Upper lobe of left lung (tissue), 6 donors: ENCODE results near the gene FOXP1. TPM values are rescaled to one million over a fixed set of nuclear protein-coding genes. Genes with fewer than 3 reads are reported as not detected.
A peak's percentile ranks its signal among the peaks of the same experiment; 100 is the strongest.

Experiments used
- ATAC-seq, 2 donors: fragments of 200-7000 bp; cut with Tn5 transposase; one replicate each; pipeline ENCODE4 v1.9.1; 2022; ENCODE audit warnings: mild to moderate bottlenecking in 2 of 2, moderate library complexity in 2 of 2; ENCODE audit not compliant: low FRiP score in 2 of 2
- DNase-seq, 2 donors: peaks; one replicate each; pipeline ENCODE4 v3.0.0-alpha.2; 2019 to 2020
- H3K27ac ChIP-seq, 4 donors: fragments of 200-600 bp; sonication (generic); one replicate each; pipeline ENCODE4 v1.5.1; 2016 to 2019
- H3K27me3 ChIP-seq, 4 donors: fragments of 200-600 bp; sonication (generic); one replicate each; pipeline ENCODE4 v1.5.1; 2017 to 2019
- H3K36me3 ChIP-seq, 4 donors: fragments of 200-600 bp; sonication (generic); one replicate each; pipeline ENCODE4 v1.5.1; 2016 to 2019
- H3K4me1 ChIP-seq, 4 donors: fragments of 200-600 bp; sonication (generic); one replicate each; pipeline ENCODE4 v1.5.1; 2018 to 2019
- H3K4me3 ChIP-seq, 4 donors: fragments of 200-600 bp; sonication (generic); one replicate each; pipeline ENCODE4 v1.5.1; 2017 to 2019; ENCODE audit warnings: mild to moderate bottlenecking in 2 of 4, moderate library complexity in 1 of 4
- H3K9me3 ChIP-seq, 4 donors: fragments of 200-600 bp; sonication (generic); one replicate each; pipeline ENCODE4 v1.5.1; 2018 to 2019
- EP300 ChIP-seq, 4 donors: sonication (generic); formaldehyde crosslinking; IDR thresholded peaks; one replicate each; pipeline ENCODE4 v1.5.1; 2017; ENCODE audit warnings: antibody characterized with exemption in 4 of 4, control low read depth in 2 of 4
- POLR2A ChIP-seq, 4 donors: fragments of 450-650 bp; IDR thresholded peaks; one replicate each; pipeline ENCODE4 v1.5.1; 2016 to 2017; ENCODE audit warnings: antibody characterized with exemption in 4 of 4, mild to moderate bottlenecking in 2 of 4
- POLR2AphosphoS5 ChIP-seq, 2 donors: sonication (generic); formaldehyde crosslinking; IDR thresholded peaks; one replicate each; pipeline ENCODE4 v1.5.1; 2017; ENCODE audit warnings: antibody characterized with exemption in 2 of 2
- WGBS, 2 donors: methylation state at CpG; one replicate each; pipeline ENCODE4 v1.1.5; 2017 to 2018; 5-methylcytosine and 5-hydroxymethylcytosine counted together
- total RNA-seq, 6 donors: library from RNA; depleted of rRNA in 4 of 6; stranded (reverse); fragments of >200 nt in 4 of 6; gene quantifications; one replicate each; pipeline versions ENCODE4 v1.1.0 to v1.2.1, GENCODE V29; 2016 to 2021
- TF ChIP-seq, protein P1 (sequence below), 6 experiments: fragments of 450-650 bp in 4 of 6; fragments of 200-600 bp in 2 of 6; sonication (generic) in 2 of 6; IDR thresholded peaks; one replicate each; pipeline ENCODE4 v1.5.1; 2016 to 2019; ENCODE audit warnings: antibody characterized with exemption in 6 of 6
- donor health status: DM: no; HTN: no; CAD: no; lungs with moderate emphysema.
- donor health status: DM: no; HTN: yes; CAD: no; lungs with severe emphysema.

FOXP1 gene
- total RNA-seq, 6 donors from 2014 or later: 103 to 248 (median 134) TPM

DNA sequence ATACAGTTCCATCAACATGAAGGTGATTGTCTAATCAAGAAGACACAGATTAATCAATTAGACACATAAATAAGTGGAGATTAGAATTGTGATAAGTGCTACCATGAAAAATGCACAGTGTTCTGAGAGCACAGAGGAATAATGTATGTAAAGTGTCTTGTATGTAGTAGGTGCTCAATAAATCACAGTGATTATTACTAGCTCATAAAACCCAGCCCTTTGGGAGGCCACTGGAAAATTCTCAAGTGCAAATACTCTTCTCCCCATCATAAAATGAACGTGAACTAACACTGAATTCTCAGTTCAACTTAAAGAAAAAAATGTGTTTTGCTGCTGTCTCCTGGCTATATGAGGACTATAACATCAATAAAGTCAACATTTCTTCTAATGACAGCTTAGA is 368.2 kb downstream of the FOXP1 start:
- ATAC-seq (no peak), DNase-seq (no peak)
- TF ChIP-seq POLR2AphosphoS5 (IDR thresholded peaks at IDR 0.05): no peak
- TF ChIP-seq POLR2A (IDR thresholded peaks at IDR 0.05): no peak
- no peak for TF ChIP-seq EP300 (IDR thresholded peaks at IDR 0.05)
- TF ChIP-seq, protein P1, sequence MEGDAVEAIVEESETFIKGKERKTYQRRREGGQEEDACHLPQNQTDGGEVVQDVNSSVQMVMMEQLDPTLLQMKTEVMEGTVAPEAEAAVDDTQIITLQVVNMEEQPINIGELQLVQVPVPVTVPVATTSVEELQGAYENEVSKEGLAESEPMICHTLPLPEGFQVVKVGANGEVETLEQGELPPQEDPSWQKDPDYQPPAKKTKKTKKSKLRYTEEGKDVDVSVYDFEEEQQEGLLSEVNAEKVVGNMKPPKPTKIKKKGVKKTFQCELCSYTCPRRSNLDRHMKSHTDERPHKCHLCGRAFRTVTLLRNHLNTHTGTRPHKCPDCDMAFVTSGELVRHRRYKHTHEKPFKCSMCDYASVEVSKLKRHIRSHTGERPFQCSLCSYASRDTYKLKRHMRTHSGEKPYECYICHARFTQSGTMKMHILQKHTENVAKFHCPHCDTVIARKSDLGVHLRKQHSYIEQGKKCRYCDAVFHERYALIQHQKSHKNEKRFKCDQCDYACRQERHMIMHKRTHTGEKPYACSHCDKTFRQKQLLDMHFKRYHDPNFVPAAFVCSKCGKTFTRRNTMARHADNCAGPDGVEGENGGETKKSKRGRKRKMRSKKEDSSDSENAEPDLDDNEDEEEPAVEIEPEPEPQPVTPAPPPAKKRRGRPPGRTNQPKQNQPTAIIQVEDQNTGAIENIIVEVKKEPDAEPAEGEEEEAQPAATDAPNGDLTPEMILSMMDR (IDR thresholded peaks at IDR 0.05): no peak
- H3K36me3 ChIP-seq: no peaks in the 10 kb centered on the region
- no peak overlapping the region for H3K4me3 ChIP-seq
- H3K27ac ChIP-seq: no peak overlapping the region
- no peaks in the 10 kb centered on the region for H3K9me3 ChIP-seq
- H3K27me3 ChIP-seq: no peaks in the 10 kb centered on the region
- H3K4me1 ChIP-seq: peaks cover 0 to 12% (median 9%) of the 10 kb centered on the region in 4 donors
- WGBS, 2 donors: 69 to 91% methylated on average over 1 of the region's 1 CpG

DNA sequence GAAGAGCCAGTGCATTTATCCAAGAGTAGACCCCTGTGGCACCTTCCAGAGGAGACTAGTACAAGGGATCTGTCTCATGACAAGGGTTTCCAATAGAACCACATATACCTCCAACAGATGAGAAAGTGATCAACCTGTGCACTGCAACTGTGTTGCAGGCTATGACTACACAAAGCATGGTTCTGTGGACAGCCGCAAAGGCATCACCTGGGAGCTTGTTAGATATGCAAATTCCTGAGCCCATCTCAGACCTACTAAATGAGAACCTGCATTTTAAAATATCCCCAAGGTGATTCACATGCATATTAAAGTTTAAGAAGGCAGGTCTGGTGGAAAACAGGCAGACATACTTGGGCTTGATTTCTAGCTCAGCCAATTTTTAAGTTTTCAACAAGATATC is 368.7 kb downstream of the FOXP1 start:
- no peaks in the 10 kb centered on the region for H3K9me3 ChIP-seq
- TF ChIP-seq, protein P1 (IDR thresholded peaks at IDR 0.05): no peak
- TF ChIP-seq POLR2A (IDR thresholded peaks at IDR 0.05) (no peak), POLR2AphosphoS5 (IDR thresholded peaks at IDR 0.05) (no peak), EP300 (IDR thresholded peaks at IDR 0.05) (no peak)
- peaks cover 5 to 18% (median 14%) of the 10 kb centered on the region in 4 donors for H3K4me1 ChIP-seq
- H3K27me3 ChIP-seq: no peaks in the 10 kb centered on the region
- H3K27ac ChIP-seq: no peak overlapping the region
- H3K4me3 ChIP-seq: no peak overlapping the region
- no peaks in the 10 kb centered on the region for H3K36me3 ChIP-seq
- ATAC-seq (no peak), DNase-seq (no peak)
- 100% methylated on average over 1 of the region's 1 CpG for WGBS, 2 donors

DNA sequence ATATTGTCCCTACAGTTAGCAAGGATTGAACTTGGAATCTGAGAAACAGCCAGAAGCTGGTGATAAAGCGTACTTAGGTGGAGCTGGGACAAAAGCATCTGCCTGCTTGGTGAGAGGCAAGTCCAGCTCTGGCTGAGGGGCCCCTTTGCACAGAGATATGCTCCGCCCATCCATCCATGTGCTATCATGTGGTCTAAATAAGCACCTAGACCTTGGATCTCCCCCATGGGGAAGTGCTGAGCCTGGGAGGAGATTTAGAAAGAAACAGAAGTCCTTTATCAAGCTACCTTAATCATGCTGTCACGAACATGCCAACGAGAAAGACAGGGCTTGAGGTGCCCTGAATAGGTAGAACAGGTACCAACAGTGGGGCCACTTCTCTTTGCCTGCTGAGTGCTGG is 369.5 kb downstream of the FOXP1 start:
- Histone ChIP-seq H3K27ac (no peak overlapping the region), H3K9me3 (no peaks in the 10 kb centered on the region), H3K27me3 (no peaks in the 10 kb centered on the region), H3K4me3 (no peak overlapping the region), H3K4me1 (peaks cover 12 to 24% (median 19%) of the 10 kb centered on the region in 4 donors), H3K36me3 (no peaks in the 10 kb centered on the region)
- TF ChIP-seq EP300 (IDR thresholded peaks at IDR 0.05) (no peak), POLR2AphosphoS5 (IDR thresholded peaks at IDR 0.05) (no peak), POLR2A (IDR thresholded peaks at IDR 0.05) (no peak)
- TF ChIP-seq, protein P1 (IDR thresholded peaks at IDR 0.05): no peak
- ATAC-seq: no peak
- DNase-seq: no peak
- WGBS, 2 donors: 87 to 95% methylated on average over 4 of the region's 4 CpGs

DNA sequence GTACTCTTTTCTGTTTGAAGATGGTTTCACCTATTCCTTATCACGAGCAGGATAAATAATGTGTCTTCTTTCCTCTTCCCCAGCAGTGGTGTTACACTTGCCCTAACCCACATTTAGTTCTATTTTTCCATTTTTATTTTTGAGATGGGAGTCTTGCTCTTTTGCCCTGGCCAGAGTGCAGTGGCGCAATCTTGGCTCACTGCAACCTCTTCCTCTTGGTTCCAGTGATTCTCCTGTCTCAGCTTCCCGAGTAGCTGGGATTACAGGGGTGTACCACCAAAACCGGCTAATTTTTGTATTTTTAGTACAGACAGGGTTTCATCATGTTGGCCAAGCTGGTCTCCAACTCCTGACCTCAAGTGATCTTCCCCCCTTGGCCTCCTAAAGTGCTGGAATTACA is 372.4 kb downstream of the FOXP1 start:
- DNase-seq (peak in 1 of 2 donors; percentile 41), ATAC-seq (no peak)
- WGBS, 2 donors: 62 to 79% methylated on average over 4 of the region's 4 CpGs
- H3K27me3 ChIP-seq: no peaks in the 10 kb centered on the region
- H3K4me1 ChIP-seq: peaks cover 27 to 34% (median 32%) of the 10 kb centered on the region in 4 donors
- no peak overlapping the region for H3K4me3 ChIP-seq
- no peak for TF ChIP-seq POLR2A (IDR thresholded peaks at IDR 0.05)
- TF ChIP-seq POLR2AphosphoS5 (IDR thresholded peaks at IDR 0.05): no peak
- TF ChIP-seq, protein P1 (IDR thresholded peaks at IDR 0.05): no peak
- TF ChIP-seq EP300 (IDR thresholded peaks at IDR 0.05): no peak
- peak overlapping the region; percentile 40 to 81 (median 75) for H3K27ac ChIP-seq
- no peaks in the 10 kb centered on the region for H3K9me3 ChIP-seq
- no peaks in the 10 kb centered on the region for H3K36me3 ChIP-seq
